Muscle of back (tissue), 13 donors: Measurements from ENCODE around the gene IL17B. TPM values are rescaled to one million over a fixed set of nuclear protein-coding genes. Genes with fewer than 3 reads are reported as not detected.

Experiments used
- DNase-seq, 3 donors: peaks; one replicate each; pipeline versions ENCODE4 v3.0.0 to v3.0.0-alpha.2; 2013
- long read RNA-seq, 9 donors: transcript quantifications; one replicate each; lab custom pipeline, GENCODE V29; 2026
- polyA plus RNA-seq, 10 donors: library from polyadenylated mRNA; unstranded; fragments of 120-200 nt; gene quantifications; one replicate each; pipeline ENCODE4 v1.2.1, GENCODE V29; 2013; ENCODE audit not compliant: insufficient read length in 10 of 10

Gene IL17B, protein sequence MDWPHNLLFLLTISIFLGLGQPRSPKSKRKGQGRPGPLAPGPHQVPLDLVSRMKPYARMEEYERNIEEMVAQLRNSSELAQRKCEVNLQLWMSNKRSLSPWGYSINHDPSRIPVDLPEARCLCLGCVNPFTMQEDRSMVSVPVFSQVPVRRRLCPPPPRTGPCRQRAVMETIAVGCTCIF
- 100 to 1,000 TPM; 114 to 256 (median 193) TPM for polyA plus RNA-seq
- long read RNA-seq, donor 1, transcript IL17B-201 (3 exons, 696 nt) = major isoform, 202 of 225 reads
- long read RNA-seq, donor 1, partial matches to known transcripts = 23 of 225 reads
- long read RNA-seq, donor 1, other reads (novel, unspliced or antisense) = 0 of 225 reads
- long read RNA-seq, donor 2, transcript IL17B-201 (3 exons, 696 nt) = major isoform, 205 of 233 reads
- long read RNA-seq, donor 2, partial matches to known transcripts = 28 of 233 reads
- long read RNA-seq, donor 2, other reads (novel, unspliced or antisense) = 0 of 233 reads
- long read RNA-seq, donor 3 = 0 reads
- long read RNA-seq, donor 4, transcript IL17B-201 (3 exons, 696 nt) = major isoform, 146 of 179 reads
- long read RNA-seq, donor 4, partial matches to known transcripts = 33 of 179 reads
- long read RNA-seq, donor 4, other reads (novel, unspliced or antisense) = 0 of 179 reads
- long read RNA-seq, donor 5, transcript IL17B-201 (3 exons, 696 nt) = major isoform, 241 of 287 reads
- long read RNA-seq, donor 5, partial matches to known transcripts = 46 of 287 reads
- long read RNA-seq, donor 5, other reads (novel, unspliced or antisense) = 0 of 287 reads
- long read RNA-seq, donor 6, transcript IL17B-201 (3 exons, 696 nt) = major isoform, 285 of 324 reads
- long read RNA-seq, donor 6, partial matches to known transcripts = 39 of 324 reads
- long read RNA-seq, donor 6, other reads (novel, unspliced or antisense) = 0 of 324 reads
- long read RNA-seq, donor 7, transcript IL17B-201 (3 exons, 696 nt) = major isoform, 147 of 159 reads
- long read RNA-seq, donor 7, partial matches to known transcripts = 12 of 159 reads
- long read RNA-seq, donor 7, other reads (novel, unspliced or antisense) = 0 of 159 reads
- long read RNA-seq, donor 8, transcript IL17B-201 (3 exons, 696 nt) = major isoform, 116 of 151 reads
- long read RNA-seq, donor 8, partial matches to known transcripts = 33 of 151 reads
- long read RNA-seq, donor 8, other reads (novel, unspliced or antisense) = 0 of 151 reads
- long read RNA-seq, donor 9, transcript IL17B-201 (3 exons, 696 nt) = major isoform, 23 of 23 reads
- long read RNA-seq, donor 9, partial matches to known transcripts = 0 of 23 reads
- long read RNA-seq, donor 9, other reads (novel, unspliced or antisense) = 0 of 23 reads

DNA sequence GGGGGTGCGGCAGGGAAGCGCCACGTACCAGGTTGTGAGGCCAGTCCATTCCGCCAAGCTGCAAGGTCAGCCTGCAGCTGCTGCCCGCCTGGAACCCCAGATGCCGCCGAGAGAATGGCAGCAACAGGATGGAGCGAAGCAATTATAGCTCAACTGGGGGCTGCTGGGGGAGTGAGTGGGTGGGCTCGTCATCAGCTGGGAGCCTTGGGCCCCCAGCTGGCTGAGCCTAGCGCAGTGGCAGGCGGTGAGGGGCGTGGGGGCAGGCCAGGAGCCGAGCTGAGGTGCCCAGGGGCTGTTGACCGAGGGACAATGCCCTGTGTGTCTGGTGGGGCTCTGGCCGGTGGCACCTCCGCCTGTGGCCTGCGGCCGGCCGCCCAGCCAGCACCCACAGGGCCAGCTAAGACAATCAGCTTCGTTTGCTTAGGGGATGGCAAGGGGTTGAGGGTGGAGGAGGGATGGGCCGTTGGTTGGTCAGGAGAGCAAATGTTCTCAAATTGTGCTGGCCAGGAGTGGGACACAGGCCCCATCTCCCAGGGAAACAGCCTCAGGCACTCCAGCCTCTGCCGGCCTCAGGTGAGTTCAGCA is at the start of gene IL17B:
Gene IL17B (minus strand): TSS at position 116 of the 585 bp plus-strand sequence. CDS start 67 bp downstream, at position 49.
- no peak for DNase-seq

DNA sequence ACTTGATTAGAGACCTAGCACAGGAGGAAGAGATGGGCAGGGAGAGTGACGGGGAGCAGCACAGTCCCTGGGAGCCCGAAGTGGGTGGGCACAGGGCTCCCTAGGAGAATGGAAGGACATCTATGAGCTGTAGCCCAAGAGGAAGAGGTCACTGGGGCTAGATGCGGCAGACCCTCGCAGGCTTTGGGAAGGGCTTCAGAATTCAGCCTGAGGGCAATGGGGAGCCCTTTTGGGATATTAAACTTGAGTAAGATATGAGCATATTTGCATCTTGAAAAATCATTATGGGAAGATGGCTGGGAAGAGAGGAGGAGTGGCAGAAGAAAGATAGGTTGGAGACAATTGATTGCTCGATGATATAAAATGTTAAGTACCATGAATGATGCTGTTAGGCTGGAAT is 48.9 kb upstream of the IL17B start:
- DNase-seq = no peak

DNA sequence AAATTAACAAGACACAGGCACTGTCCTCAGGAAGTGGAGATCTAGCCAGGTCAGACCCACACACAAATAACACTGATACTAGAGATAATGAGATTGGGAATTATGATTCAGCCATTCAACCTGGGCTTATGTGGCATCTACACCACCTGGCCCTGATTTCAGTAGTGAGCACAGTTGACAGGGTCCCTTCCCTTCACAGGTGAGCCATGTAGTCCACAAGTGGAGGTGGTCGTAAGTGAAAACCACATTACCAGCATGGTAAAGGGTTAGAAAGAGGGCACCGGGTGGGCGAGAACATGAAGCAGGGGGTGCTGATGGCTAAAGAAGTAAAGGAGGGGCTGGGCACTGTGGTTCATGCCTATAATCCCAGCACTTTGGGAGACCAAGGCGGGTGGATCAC is 48.3 kb upstream of the IL17B start:
- DNase-seq = no peak

DNA sequence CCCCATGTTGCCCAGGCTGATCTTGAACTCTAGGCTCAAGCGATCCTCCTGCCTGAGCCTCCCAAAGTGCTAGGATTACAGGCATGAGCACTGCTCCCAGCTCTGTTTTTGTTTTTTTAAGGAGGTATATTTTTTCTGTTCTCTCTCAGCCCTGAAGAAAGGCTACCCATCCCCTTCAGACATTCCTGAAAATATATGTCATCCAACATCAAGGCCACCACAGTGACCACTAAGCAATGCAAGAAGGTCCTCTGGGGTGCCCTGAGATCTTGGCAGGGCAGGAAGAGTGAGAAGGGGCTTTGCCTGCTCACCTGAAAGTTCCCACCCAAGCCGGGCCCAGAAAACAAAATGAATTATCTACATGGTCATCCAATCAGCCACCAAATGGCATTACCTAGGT is 47.8 kb upstream of the IL17B start:
- DNase-seq = no peak

DNA sequence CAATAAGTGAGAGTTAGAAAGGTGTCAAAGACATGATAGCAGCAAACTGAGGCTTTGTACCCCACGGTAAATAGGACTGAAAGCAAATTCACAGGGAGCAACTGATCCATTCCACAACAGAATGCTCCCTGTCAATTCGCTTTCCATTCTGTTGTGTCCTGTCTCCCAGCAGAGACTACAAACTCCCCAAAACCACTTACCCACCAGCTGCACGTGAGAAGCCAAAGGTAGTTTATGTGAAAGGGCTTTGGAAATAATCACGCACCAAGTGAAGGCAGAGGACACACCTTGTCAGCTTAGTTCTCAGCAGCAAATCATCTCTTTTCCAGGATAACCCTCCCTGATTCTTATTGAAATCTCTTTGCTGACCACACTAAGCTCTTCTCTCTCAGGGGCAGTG is 46.6 kb upstream of the IL17B start:
- no peak for DNase-seq

DNA sequence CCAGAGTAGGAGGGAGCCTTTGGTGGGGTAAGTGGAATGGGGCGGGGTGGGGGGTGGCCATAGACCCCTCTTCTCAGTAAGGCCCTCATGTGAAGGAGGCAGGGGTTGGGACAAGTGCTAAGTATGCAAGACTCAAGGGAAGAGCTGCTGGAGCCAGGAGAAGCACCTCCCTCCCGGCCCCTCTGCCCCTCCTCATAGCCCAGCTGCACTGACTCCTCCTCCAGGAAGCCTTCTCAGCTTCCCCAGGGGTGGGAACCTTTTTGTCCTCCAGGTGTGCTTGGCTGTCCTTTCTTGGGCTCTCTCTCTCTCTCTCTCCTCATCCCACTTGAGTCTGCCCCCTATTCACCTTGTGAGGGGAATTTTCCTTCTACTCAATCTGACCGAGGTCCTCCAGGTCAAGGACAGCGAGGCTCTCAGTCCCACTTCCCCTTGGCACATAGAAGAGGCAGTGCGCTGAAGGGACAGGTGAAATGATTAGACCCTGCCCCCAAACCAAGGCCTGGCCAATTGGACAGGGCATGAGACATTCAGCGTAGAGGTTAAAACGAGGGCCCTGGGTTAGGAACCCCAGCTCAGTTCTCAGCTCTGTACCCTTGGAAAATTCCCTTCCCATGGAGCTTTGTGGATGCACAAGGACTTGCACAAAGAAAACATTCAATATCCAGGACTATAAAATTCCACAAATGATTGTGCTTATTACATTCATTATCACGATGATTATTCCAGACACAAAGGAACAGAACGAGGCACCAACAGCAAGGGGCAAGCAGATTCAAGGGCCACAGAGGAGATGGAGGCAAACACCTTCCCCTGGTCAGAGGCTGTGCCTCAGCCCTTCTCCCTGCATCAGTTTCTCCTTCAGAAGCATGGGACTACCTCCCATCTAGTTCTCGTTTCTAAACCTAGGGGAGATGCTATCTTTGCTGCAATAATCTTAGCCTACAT is 45.6 kb upstream of the IL17B start:
- no peak for DNase-seq

DNA sequence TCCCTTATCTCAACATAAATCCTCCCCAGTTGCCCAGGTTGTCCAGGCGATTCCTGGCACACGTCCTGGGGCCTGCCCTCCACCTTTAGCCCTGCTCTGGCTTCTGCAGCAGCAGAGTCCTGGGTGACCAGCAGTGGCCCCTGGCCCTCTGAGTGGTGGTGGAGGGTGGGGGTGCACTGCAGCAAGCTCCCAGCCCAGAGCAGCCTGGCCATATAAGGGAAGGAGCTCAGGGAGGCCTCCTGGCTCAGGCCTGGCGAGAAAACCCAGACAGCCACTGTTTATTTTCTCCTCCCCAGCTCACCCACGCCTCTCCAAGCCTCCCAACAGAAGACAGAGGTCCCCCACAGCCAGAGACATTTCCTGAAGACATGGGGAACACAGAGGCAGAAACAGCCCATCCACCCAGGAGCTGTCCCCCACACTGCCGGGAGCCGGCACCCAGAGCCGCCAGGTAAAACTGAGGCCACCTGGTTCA is 44.7 kb upstream of the IL17B start:
- no peak for DNase-seq

DNA sequence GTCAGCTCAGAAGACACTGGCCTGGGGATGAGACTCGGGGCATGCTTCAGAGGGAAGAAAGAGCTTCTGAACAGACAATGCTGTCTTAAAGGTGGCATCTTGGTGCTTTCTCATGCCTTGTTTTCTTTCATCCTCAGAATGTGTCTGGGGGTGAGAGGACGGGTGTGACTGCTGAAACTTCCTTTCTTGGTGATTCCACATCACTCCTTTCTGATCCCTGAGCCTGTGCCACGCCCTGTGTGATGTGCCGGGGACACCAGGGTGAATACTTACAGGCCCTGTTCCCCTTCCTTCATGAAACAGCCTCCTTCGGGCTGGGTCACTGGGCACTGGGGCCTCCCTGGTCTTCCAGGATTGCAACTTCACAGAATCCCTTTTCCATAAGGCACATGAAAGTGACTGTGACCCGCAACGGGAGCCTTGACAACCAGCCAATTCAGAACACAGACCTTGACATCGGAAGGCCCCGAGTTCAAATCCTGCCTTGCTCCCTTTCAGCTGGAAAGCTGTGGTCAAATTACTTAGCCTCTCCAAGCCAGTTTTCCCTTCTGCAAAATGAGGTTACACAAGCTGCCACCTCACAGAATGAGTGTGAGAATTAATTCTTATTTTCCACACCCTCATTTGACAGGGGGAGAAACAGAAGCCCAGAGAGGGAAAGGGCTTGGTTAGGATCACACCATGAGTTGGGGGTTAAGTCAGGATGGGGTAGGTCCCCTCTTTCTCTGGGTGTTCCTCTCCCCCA is 44.1 kb upstream of the IL17B start:
- DNase-seq = no peak

DNA sequence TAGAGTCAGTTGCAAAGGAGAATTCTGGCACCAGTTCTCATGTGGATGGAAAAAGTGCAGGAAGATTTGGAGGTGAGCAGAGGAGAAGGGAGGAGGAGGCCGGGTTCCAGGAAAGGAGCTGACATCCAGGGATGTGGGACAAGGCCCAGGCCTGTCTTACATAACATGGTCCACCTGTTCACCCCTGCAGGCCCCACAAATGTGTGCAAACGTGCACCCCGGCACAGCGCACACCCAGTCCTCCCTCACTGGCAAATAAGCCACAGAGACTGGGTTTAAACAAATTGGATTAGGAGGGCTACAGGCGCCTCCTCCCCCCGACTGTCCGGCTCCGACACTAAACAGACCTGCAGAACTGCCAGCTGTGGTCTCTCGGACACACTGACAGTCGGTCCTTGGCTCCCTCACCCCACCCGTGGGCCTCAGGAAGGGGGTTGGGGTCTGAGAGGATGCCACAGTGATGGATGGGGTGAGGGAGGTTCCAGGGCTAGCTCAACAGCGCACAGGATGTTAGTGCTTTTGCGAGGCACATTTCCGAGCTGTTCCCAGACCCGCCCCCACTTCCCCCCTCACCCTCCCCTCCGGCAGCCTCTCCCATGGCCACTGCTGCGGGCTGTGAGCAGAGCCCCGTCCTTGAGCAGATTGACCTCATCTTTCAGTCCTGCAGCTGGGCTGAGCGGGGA is 43.4 kb upstream of the IL17B start:
- DNase-seq = peak; percentile 71 to 93 (median 79)

DNA sequence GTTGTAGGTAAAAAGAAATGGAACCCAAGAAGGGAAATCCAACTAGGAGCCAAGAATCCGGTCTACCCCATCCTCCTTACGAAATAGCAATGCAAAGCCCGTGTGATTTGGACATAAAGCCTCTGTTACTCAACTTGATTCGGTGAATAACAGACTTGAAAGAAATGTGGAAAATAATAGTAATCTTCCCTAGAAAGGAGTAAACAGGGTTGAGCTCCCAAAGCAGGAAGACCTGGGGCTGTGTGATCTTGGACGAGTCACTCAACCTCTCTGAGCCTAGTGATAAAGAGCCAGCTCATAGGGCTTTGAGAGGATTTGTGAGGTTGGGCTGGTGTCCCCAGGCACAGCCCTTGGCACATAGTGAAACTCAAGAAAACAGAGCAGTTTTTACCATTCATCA is 42.7 kb upstream of the IL17B start:
- DNase-seq = no peak

DNA sequence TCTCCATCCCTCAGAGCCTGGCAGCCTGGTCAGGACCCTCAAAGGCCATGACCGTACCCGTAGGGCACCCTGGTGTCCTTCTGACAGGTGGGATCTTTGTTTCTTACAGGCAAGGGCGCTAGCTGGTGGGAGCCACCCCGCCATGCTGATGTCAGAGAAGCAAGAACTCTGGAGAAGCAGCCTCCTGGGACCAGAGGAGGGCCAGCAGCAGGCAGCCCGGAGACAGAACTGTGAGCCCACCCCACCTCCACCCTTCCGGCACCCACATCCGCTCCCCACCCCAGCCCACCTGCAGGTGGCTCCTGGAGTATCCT is 42.2 kb upstream of the IL17B start:
- DNase-seq = no peak

DNA sequence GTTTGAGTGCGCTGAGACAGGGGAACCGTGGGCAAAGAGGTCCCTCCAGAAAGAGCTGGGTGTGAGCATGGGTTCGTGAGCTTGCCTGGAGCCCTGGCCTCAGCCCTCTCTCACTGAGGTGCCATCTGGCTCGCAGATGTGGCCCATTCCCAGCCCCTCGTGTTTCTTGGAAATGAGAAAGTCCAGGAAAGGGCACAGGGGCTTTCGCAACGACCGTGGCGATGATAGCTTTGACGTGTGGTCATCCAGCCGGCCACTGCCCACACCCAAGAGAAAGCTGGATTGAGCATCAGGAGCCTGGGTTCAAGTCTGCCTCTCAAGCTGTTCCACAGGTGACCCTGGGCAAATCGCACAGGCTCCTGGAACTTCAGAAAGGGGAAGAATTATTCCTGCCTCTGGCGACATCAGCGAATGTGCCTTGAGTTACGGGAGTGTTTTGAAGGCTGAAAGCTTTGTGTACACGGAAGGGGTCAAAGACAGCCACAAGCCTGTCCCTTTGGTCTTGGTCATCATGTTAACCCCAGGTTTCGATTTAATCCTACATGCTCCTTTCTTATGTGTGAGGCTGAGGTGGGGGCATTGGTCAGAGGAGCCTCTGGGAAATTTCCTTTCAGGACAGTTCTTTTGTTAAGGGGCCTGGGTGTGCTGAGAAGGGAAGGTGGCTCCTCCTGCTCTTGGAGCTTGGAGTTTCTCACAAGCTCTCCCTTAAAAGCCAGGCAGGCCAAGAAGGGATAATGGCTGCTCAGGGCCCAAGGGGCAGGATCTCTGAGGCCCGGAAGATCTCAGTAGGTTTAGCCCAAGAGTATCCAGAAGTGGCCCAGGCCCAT is 41.7 kb upstream of the IL17B start:
- no peak for DNase-seq

DNA sequence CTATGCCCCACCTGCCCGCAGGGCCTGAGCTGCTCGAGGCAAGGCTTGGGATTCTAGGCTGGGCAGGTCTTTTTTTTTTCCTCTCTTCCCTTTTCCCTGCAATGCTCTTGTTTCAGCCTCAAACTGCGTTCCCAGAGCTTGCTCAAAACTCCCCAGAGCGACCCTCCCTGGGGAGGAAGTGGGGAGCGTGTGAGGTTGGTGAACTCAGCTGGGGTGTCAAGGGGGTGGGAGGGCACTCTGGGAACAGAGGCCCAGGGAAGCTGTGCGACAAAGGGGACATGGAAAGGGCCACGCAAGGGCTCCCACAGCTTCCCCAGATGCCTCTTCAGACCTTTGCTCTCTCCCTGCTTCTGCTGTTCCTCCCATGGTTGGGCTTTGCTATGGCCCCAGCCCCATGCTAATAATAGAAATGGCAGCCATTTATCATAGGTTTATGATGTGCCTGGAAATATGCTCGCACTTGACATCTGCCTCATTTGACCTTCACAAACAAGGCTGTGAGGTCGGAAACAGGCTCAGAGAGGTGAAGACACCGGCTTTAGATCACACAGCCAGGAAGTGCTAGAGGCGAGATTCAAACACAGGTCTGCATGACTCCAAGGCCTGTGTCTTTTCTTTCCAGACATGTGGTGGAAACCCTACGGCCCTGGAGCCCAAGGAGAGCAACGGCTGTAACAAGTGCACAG is 40.9 kb upstream of the IL17B start:
- DNase-seq = no peak

DNA sequence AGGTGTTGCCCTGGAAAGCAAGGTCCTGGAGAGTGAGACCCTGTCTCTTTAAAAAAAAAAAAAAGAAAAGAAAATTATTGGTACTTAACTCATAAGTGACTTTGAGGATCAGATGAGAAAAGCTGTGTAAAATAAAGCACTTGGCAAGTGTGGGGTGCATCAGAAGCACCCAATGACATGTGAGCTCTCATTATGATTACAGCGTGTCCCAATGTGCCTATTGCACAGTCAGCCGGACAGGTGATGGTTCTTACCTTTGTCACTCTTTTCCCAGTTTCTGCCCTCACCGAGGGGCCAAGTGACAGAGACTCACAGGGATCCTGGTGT is 40.4 kb upstream of the IL17B start:
- DNase-seq = no peak

DNA sequence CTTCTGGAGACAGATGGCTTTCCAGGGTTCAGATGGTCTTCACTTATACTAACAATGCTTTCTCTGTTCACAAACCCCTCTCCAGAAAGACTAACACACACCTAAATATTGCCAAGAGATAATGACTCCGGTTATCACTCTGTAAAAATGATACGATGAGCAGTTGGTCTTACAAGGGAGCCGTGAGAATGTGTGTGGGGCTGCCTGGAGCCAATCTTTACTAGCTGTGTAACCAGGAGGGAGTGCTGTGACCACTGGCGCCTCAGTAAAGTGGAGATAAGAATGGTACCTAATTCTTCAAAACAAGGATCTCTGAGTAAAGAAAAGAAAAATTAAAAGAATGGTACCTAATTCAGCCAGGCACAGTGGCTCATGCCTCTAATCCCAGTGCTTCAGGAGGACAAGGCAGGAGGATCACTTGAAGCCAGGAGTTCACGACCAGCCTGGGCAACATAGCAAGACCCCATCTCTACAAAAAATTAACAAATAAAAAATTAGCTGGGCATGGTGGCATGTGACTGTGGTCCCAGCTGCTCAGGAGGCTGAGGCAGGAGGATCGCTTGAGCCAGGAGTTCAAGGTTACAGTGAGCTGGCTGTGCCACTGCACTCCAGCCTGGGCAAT is 39.9 kb upstream of the IL17B start:
- DNase-seq = no peak

DNA sequence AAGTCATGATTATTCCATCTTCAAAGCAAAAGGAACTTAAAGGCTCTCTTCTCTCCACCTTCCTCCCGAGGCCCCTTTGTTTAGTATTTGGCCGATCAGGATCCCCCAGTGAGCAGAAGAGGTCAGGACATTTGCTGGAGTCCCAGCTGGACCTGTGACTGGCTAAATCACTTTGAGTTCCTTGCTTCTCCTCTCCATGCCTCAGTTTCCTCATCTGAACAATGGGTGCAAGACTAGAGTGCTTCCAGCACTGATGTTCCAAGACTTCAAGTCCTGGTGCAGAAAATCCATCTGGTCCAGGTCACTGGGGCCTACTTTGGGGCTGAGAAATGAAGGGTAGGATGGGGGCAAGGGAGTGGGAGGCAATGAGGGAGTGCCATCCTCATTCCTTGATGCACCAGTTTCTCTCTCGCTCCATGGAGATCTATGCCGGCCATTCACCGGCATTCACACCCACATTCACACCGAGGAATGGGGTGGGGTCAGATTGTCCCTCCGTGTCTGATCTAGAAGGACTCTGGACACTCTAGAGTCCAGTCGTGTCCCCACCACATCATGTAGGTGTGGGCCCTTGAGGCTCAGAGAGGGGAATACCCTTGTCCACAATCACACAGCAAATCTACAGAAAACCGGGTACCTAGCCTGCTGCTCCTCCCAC is 38.7 kb upstream of the IL17B start:
- no peak for DNase-seq
